ENCODE data around the gene MORC4. TPM values are rescaled to one million over a fixed set of nuclear protein-coding genes. Genes with fewer than 3 reads are reported as not detected.
A peak's percentile ranks its signal among the peaks of the same experiment; 100 is the strongest.

The MORC4 gene
- 17.9 TPM for total RNA-seq

- no peaks in the 10 kb centered on the region for H3K27me3 ChIP-seq
- intact Hi-C loops (cut with DNase I), result no loop called here
- DNase-seq (ENCODE audit: extremely low spot score in 2 of 2), result peak in 1 of 2 donors; percentile 94
Observed at GRCh38 chrX:107000013-107000515, at the start of gene MORC4. TSS of gene MORC4 (minus strand) at chrX:107000212. CDS start at chrX:106999969, 243 bp downstream.

GRCh38 chrX:107047622-107048021 lies 47.6 kb upstream of the MORC4 start:
- Histone ChIP-seq H3K27ac (no peak overlapping the region), H3K9me3 (no peaks in the 10 kb centered on the region), H3K4me1 (no peaks in the 10 kb centered on the region), H3K36me3 (no peaks in the 10 kb centered on the region), H3K27me3 (no peaks in the 10 kb centered on the region), H3K4me3 (no peak overlapping the region)
- intact Hi-C loops (cut with DNase I), result no loop called here
- DNase-seq (ENCODE audit: extremely low spot score in 2 of 2), result no peak
- TF ChIP-seq CTCF (IDR thresholded peaks at IDR 0.05), result no peak

More at GRCh38 chrX:107000013-107000515, at the start of gene MORC4:
- peak in 1 of 2 donors; percentile 62 for TF ChIP-seq POLR2A (IDR thresholded peaks at IDR 0.05)
- no peak for TF ChIP-seq CTCF (IDR thresholded peaks at IDR 0.05)
- peak in 1 of 2 donors; percentile 81 for TF ChIP-seq POLR2AphosphoS5 (IDR thresholded peaks at IDR 0.05; ENCODE audit: insufficient read depth in 1 of 2, low read depth in 1 of 2)
- peak within 1 kb of the TSS; percentile 57 to 61 for H3K4me3 ChIP-seq
- H3K9me3 ChIP-seq, result no peaks in the 10 kb centered on the region
- H3K27ac ChIP-seq, result peak within 1 kb of the TSS; percentile 85
- no peaks in the 10 kb centered on the region for H3K36me3 ChIP-seq
- H3K4me1 ChIP-seq, result no peaks in the 10 kb centered on the region

- intact Hi-C loops (cut with DNase I), result no loop called here
- Histone ChIP-seq H3K27me3 (no peaks in the 10 kb centered on the region), H3K27ac (no peak overlapping the region), H3K4me3 (no peak overlapping the region), H3K4me1 (no peaks in the 10 kb centered on the region), H3K9me3 (no peaks in the 10 kb centered on the region), H3K36me3 (no peaks in the 10 kb centered on the region)
- TF ChIP-seq CTCF (IDR thresholded peaks at IDR 0.05) (no peak), POLR2A (IDR thresholded peaks at IDR 0.05) (no peak), POLR2AphosphoS5 (IDR thresholded peaks at IDR 0.05; ENCODE audit: insufficient read depth in 1 of 2, low read depth in 1 of 2) (no peak)
- DNase-seq (ENCODE audit: extremely low spot score in 2 of 2), result no peak
Observed at GRCh38 chrX:107029752-107030151, 29.7 kb upstream of the MORC4 start.

GRCh38 chrX:107025545-107025944 lies 25.5 kb upstream of the MORC4 start:
- Histone ChIP-seq H3K36me3 (no peaks in the 10 kb centered on the region), H3K4me3 (no peak overlapping the region), H3K4me1 (no peaks in the 10 kb centered on the region), H3K9me3 (no peaks in the 10 kb centered on the region), H3K27me3 (no peaks in the 10 kb centered on the region), H3K27ac (no peak overlapping the region)
- TF ChIP-seq CTCF (IDR thresholded peaks at IDR 0.05), result no peak
- no peak for TF ChIP-seq POLR2AphosphoS5 (IDR thresholded peaks at IDR 0.05; ENCODE audit: insufficient read depth in 1 of 2, low read depth in 1 of 2)
- no peak for TF ChIP-seq POLR2A (IDR thresholded peaks at IDR 0.05)
- intact Hi-C loops (cut with DNase I), result no loop called here
- no peak for DNase-seq (ENCODE audit: extremely low spot score in 2 of 2)

GRCh38 chrX:107014936-107015335 lies 14.9 kb upstream of the MORC4 start:
- H3K4me1 ChIP-seq, result no peaks in the 10 kb centered on the region
- intact Hi-C loops (cut with DNase I), result no loop called here
- DNase-seq (ENCODE audit: extremely low spot score in 2 of 2), result no peak
- H3K4me3 ChIP-seq, result no peak overlapping the region
- H3K36me3 ChIP-seq, result no peaks in the 10 kb centered on the region
- no peak overlapping the region for H3K27ac ChIP-seq
- H3K9me3 ChIP-seq, result no peaks in the 10 kb centered on the region
- no peaks in the 10 kb centered on the region for H3K27me3 ChIP-seq
- no peak for TF ChIP-seq POLR2A (IDR thresholded peaks at IDR 0.05)
- no peak for TF ChIP-seq POLR2AphosphoS5 (IDR thresholded peaks at IDR 0.05; ENCODE audit: insufficient read depth in 1 of 2, low read depth in 1 of 2)
- TF ChIP-seq CTCF (IDR thresholded peaks at IDR 0.05), result no peak

All from vagina (tissue), 2 donors.